G401 (cell line): ENCODE measurements around the gene KRT5. TPM values are rescaled to one million over a fixed set of nuclear protein-coding genes. Genes with fewer than 3 reads are reported as not detected.

Experiments
- DNase-seq: peaks from one replicate; pipeline ENCODE4 v3.0.0-alpha.2; 2015; ENCODE audit warnings: low spot score
- in situ Hi-C: cut with HindIII; loops from 2 replicates; pipeline ENCODE4 v1.10.0; 2016; ENCODE audit warnings: low sequenced_read_pairs, mixed read lengths
- total RNA-seq: library from RNA; depleted of rRNA; stranded (reverse); fragments of >200 nt; shearing (Covaris generic); gene quantifications from 2 replicates; pipeline ENCODE4 v1.2.3, GENCODE V29; 2014

The KRT5 gene
- total RNA-seq, 1 experiment from 2014 or later, result not detected

DNA sequence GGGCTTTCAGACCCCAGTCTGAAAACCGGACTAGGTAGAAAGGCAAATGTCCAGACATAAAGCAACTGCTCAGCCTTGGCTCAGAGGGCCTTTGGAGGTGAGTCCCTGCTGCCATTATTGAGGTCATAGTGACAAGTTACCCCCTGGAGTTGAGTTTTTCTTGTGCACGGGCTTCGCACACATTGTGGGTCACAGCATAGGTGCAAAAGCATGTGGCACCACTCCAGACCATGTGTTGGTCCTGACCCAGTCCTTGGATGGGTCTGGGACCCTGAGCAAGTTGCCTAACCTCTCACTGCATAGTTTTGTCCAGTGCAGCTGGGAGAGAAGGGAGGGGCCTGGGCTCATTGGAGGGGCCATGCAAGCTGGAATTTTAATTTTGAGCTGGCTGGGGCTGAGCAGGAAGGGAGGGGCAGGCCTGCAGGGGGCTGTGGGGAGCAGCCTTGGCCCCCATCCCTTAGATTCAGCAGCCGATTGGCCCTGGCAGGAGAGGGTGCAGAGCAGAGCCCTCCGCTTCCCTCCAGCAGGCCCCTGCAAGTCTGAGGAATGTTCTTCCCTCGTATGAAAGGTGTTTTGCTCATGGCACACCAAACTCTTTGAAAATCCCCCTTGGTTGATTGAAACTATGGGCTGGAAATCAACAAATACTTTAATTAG is 4.2 kb upstream of the KRT5 start:
- in situ Hi-C loops, result no loop called here
- DNase-seq, result no peak

DNA sequence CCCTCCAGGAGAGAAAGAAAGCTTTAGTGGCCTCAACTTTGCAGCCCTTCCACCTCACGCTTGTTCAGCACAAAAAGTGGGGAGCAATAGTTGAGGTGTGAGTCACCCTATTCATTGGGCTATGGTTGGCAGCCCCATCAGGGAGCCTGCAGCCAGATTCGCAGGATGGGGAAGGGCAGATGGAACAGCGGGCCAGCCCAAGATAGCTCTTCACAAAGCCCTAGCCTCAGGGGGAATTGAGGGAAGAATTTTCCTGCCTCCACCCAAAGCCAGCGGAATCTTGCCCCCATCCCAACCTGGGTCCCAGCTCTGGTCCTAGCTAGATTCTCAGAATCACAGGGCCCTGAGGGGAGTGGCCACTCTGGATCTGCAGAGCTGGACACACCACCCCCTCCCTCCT is 3.6 kb upstream of the KRT5 start:
- in situ Hi-C loops, result no loop called here
- DNase-seq, result no peak

DNA sequence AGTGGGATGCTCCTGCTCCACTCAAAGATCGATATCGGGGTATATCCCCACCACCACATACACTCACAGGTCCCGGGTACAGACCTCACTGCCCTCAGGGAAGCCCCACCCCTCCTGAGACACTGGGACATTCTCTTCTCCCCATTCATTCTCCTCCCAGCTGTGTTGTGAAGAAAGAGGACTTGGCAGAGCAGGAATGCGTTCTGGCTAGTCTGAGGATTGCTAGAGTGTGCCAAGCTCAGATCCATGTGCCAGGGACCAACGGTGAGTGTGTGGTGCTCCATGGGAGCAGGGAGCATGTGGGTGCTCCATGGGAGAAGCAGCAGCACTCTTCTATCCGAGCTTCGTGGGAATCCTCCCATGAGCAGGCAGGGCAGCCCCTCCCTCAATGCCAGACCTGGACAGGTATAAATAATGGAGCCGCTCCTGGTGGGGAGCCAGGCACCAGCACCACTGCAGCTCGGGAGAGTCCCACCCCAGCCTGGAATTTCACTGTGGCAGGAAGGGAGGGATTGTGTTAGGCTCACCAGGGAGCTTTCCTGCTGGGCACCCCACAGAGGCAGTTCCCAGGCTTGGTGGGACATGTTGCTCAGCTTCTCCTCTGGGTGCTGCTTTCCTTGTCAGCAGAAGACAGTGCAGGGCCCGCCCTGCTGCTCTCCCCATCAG is 2.3 kb upstream of the KRT5 start:
- DNase-seq, result no peak
- in situ Hi-C loops, result no loop called here

DNA sequence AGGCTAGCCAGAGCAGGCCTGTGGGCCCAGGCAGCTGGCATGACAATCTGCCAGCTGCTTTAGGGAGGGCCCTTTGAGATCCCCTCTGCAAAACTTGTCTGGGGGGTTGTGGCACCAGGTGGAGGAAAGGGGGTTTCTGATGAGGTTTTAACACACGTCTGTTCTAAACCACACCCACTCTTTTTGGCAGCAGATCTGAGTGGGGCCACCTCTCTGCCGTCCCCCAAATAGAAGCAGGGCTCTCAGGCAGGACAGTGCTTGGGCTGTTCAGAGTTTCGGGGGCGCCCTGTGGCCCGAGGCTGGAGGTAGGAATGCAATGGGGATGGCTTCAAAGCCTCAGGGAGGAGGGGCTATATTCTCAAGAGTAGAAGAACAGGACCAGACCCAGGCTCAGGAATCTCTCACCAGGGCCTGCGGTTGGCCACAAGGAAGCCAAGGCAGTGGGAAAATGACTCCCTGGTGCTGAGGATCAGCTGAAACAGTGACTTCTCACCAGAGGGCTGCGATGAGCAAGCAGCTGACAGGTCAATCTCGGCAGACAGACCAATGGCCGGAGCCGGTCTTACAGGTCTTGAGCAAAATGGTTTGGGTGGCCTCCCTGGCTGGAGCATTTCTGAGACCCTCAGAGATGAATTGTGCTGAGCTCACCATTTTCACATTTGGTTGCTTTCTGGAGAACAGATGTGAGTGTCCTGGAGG is 1.5 kb upstream of the KRT5 start:
- in situ Hi-C loops, result no loop called here
- no peak for DNase-seq

DNA sequence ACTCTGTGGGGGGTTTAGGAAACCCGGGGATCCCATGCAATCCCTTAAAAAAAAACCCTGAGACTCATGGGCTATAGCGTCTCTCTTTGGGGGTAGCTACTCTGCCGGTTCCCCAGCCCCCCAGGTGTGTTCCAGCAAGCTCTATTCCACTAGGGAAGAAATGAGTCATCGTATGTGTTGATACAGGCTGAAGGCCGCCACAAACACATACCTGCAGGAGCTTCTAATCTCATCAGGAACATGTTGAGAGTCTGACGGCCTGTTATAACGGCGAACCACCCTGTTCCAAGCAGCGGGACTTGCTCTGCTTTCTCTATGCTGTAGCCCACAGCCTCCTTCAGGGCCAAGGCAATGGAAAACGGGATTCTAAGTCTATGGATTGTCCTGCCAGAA is 977 bp upstream of the KRT5 start:
- in situ Hi-C loops, result no loop called here
- DNase-seq, result no peak

DNA sequence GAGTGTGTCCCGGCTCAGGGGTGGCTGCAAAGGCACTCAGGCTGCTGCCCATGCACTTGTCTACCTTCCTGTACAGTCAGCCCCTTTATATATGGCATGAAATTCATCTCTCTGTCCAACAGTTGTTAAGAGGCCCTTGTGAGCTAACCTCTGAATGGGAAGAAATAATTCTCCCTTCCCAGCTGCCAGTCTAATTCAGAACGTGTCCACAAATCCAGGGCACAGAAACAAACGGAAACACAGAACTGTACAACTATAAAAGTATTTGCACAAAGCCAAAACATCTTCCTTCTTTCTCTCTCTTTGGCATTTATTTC is 849 bp downstream of the KRT5 start:
- DNase-seq, result no peak
- in situ Hi-C loops, result no loop called here

DNA sequence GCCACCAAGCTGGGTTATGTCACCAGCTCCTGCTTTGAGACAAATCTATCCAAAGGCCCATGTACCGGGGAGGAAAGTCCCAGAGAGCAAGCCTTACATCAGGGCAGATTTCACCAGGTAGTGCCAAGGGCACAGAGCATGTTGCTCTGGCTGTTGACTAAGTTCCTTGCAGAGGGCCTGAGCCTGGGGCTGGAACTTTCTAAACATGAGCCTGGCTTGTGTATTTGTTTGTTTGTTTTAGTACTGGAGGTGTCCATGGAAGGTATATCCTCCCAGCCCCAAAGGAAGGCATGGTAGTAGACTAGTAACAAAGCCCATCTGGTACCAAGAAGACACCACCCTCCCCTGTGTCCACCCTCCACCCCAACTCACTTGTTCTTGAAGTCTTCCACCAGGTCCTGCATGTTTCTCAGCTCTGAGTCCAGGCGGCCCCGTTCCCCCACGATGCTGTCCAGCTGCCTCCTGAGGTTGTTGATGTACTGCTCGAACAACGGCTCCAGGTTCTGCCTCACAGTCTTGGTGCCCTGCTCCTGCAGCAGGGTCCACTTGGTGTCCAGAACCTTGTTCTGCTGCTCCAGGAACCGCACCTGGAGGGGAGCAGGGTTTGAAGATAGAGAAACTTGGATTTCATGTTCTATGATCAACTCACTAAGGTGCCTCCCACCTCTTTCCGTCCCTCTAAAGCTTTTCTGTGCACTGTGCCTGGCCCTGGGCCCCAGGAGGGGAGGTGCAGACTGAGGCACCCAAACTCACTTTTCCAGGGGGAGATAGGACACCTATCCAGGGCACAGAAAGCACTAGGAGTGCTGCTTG is 1.4 kb downstream of the KRT5 start:
- in situ Hi-C loops, result no loop called here
- DNase-seq, result no peak

DNA sequence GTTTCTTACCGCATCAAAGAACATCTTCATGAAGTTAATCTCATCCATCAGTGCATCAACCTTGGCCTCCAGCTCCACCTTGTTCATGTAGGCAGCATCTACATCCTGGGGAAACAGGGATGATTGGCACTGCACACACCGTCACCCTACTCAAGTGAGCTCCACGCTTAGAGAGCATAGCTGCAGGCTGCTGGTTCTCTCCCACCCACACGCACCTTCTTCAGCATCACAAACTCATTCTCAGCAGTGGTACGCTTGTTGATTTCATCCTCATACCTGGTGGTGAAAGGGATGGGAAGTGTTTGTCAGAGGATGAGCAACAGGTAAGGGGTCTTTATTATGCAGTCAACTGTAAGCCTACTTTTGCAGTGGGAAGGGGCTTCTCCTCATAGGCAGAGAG is 2.3 kb downstream of the KRT5 start:
- in situ Hi-C loops, result no loop called here
- DNase-seq, result no peak

DNA sequence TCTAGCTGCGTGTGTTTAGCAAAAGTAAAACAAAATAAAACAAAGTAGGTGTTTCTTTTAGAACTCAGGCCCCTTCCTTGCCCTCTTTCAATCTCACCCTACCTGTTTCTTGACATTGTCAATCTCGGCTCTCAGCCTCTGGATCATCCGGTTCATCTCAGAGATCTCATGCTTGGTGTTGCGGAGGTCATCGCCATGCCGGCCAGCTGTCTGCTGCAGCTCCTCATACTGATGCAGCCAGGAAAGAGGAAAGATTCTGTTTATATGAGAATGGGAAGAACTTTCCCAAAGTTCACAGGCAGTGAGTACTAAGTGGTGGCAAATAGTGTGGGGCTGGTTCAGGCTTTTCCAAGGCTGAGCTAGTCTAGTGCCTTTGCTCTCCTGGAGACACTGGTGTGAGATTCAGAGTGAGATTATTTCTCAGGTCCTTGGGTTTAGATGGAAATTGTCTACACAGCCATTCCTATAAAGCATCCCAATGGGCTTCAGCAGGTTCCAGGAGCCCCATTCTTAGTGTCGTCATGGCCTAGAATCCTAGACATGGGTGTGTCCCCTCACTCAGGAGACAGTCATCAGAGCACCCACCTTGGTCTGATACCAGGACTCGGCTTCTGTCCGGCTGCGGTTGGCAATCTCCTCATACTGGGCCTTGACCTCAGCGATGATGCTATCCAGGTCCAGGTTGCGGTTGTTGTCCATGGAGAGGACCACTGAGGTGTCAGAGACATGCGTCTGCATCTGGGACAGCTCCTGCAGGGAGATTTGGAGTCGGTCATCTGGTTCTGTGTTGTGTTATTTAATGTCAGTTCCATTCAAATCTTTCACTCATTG is 3.0 kb downstream of the KRT5 start:
- no peak for DNase-seq
- in situ Hi-C loops, result no loop called here

DNA sequence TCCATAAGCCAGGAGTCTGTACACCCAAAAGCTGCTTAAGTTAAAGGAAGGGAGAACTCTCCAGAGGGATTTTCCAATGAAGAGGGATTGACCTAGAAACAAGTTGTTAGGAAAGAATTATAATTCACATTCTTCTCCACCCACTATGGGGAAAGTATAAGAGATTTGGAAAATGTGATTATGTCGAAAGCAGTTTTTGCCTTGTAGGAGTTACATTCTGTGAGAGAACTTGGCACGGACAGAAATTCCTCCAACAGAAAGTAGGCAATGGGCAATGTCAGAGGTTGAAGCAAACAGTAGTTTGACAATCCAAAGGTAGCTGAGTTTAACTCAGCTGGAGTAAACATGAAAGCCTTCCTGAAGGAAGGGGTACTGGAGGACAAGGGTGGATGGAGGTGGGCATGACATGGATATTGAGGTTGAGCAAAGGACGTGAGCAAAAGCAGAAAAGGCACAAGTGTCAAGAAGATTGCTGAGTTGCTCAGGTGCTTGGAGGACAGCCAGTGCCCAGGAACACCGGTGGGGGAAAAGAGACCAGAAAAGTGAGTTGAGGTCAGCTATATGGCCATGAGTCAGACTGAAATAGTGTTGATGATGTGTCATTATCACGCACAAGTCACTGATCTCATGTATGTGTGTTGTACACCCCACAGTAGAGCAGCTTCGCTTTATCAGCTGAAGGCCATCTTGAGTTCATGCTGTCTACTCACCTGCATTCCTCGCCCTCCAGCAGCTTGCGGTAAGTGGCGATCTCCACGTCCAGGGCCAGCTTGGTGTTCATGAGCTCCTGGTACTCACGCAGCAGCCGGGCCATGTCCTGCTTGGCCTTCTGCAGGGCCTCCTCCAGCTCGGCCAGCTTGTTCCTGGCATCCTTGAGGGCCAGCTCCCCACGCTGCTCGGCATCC is 4.0 kb downstream of the KRT5 start:
- in situ Hi-C loops, result no loop called here
- DNase-seq, result no peak

DNA sequence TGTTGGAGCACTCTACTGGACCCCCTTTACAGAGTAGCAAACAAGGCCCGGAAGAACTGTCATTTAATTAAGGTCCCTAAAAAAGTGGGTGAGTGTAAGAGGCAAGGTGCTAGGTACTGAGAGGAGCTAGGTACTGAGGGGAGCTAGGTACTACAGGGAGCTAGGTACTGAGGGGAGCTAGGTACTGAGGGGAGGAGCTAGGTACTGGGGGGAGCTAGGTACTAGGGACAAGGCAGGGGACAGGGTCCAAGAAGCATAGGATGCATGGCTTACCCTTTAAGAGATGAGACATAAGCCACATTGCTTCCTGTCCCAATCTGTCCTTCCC is 4.9 kb downstream of the KRT5 start:
- DNase-seq, result no peak
- in situ Hi-C loops, result no loop called here

DNA sequence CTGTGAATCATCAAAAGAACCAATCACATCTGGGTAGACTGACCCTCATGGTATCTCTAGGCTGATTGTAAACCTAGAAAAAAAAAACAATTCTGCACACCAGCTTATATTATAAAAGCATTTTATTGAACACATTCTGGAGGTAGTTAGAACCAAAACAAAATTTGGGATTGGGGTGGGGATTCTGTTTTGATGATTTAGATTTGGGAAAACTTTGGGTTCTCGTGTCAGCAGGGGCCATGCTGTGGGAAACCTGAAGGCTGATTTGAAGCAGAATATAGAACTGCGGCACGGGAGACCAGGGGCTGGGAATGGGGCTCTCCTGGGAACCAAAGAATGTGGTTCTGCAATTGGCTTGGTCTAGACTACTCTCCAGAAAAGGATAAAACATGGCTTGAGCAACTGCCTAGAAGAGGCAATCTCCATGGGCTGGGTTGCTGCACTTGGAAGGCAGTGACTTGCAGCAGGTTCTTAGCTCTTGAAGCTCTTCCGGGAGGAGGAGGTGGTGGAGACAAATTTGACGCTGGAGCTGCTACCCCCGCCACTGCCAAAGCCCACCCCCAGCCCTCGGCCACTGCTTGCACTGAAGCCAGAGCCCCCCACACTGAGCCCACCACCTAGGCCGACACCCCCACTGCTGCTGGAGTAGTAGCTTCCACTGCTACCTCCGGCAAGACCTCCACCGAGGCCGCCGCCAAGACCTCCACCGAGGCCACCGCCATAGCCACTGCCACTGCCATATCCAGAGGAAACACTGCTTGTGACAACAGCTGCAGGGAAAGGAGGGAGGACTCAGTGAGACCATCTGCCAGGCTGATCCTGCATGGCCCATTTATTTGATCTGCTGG is 5.5 kb downstream of the KRT5 start:
- DNase-seq, result no peak
- in situ Hi-C loops, result no loop called here

DNA sequence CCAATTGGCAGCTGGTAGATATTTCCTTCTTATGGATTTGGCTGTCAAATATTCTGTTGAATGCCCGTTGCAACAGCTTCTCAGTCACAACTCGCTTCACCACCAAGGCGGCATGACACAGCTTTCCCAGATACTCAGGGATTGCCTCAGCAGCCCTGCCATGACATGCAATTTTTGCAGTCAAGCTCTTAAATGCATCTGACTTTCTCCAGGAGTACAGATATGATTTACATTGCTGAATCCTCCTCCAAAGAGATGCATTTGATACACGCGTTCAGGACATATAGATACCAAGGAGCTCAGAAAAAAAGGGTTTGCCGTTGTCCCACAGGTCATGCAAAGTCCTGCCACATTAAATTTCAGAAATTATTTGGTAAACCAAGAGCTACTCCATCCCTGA is 6.5 kb downstream of the KRT5 start:
- in situ Hi-C loops, result no loop called here
- DNase-seq, result no peak

DNA sequence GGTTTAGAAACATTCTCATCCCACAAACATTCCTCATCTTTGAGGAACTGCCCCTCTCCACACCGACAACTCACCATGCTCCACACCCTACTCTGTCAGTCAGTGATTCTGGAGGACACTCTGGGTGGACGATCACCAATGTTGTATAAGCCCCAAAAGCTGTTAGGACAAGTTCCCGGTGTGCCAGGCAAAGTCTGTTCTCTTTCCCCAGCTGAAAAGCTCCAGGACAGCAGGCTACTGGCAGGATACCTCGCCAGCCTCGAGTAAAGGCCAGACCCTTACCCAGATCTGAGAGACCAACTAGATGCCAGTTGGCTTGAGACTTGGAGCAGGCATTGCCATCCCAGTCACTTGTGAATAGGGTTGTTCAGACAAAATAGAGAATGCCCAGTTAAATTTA is 12.0 kb downstream of the KRT5 start:
- DNase-seq, result no peak
- in situ Hi-C loops, result no loop called here

DNA sequence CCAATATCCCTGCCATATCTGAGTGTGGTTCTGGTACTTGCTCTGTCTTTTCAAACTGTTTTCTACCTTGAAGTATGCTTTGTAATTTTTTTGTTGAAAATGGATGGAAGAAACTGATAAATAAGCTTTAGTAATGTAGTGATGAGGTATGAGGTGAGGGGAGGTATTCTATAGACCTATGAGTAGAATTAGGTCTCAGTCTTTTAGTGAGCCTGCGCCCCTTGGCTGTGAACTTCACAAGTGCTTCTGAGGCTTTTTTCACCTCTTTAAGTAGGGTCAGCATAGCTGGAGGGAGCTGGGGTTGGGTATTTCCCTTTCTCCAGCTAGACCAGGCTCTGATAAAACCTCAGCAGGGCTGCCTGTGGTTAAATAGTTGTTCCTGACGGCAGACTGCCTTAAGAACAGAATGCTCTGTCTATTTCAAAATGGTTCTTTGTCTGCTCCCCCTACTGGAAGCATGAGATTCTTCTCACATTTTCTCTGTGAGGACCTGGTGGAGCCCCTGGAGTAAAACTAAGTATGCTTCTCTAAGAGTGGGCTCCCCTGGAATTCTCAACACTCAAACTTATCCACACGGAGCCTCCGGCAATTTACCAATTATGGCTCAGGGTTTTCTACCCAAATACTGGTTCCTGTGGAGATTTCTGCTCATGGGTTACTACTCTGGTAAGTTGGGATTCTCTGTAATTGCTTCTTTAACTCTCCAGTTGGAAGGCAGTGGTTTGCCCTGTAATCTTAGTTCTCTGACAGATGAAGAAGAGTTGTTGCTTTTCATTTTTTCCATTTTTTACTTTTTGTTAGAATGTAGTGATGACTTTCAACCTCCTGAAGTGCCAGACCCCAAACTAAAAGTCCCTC is 13.1 kb downstream of the KRT5 start:
- in situ Hi-C loops, result no loop called here
- peak; percentile 3 for DNase-seq

DNA sequence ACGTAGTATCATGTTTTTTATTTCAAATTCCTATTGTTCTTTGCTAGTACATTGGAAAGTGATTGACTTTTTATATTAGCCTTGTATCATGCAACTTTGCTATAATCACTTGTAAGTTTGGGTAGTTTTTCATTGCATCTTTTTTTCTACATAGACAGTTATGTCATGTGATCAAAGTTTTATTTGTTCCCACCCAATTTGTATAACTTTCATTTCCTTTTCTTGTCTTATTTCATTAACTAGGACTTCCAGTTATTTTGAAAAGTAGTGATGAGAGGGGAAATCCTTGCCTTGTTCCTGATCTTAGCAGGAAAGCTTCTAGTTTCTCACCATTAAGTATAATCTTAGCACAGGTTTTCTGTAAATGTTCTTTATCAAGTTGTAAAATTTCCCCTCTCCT is 17.3 kb downstream of the KRT5 start:
- no peak for DNase-seq
- in situ Hi-C loops, result no loop called here

DNA sequence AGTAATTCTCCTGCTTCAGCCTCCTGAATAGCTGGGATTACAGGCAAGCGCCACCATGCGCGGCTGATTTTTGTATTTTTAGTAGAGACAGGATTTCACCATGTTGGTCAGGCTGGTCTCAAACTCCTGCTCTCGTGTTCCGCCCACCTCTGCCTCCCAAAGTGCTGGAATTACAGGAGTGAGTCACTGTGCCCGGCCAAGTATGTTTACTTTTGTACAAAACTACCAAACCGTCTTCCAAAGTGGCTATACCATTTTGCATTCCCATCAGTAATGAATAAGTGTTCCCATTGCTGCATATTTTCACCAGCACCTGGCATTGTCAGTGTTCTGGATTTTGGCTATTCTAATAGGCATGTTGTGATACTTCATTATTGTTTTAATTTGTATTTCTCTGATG is 18.7 kb downstream of the KRT5 start:
- in situ Hi-C loops, result no loop called here
- DNase-seq, result no peak
